ENCODE measurements around the gene CTBP2.

- TF ChIP-seq CTCF (IDR thresholded peaks at IDR 0.05) (no peak), POLR2A (IDR thresholded peaks at IDR 0.05) (no peak), POLR2AphosphoS5 (IDR thresholded peaks at IDR 0.05) (no peak)
Measured at GRCh38 chr10:124944982-124945381, 215.4 kb downstream of the CTBP2 start.

All from breast epithelium (tissue), 3 donors.